Peyer's patch (tissue), 4 donors: ENCODE results near the gene ATP4A.
A peak's percentile ranks its signal among the peaks of the same experiment; 100 is the strongest.

Experiments
- POLR2A ChIP-seq, 2 donors: fragments of 450-650 bp; IDR thresholded peaks; one replicate each; pipeline ENCODE4 v1.5.1; 2017; ENCODE audit warnings: antibody characterized with exemption in 2 of 2, mild to moderate bottlenecking in 2 of 2, moderate library complexity in 2 of 2
- TF ChIP-seq, protein P1 (sequence below), 6 experiments: fragments of 450-650 bp in 4 of 6; fragments of 200-600 bp in 2 of 6; sonication (generic) in 1 of 6; IDR thresholded peaks; one replicate each; pipeline ENCODE4 v1.5.1; 2017 to 2019; ENCODE audit warnings: antibody characterized with exemption in 6 of 6, mild to moderate bottlenecking in 3 of 6, moderate library complexity in 1 of 6

DNA sequence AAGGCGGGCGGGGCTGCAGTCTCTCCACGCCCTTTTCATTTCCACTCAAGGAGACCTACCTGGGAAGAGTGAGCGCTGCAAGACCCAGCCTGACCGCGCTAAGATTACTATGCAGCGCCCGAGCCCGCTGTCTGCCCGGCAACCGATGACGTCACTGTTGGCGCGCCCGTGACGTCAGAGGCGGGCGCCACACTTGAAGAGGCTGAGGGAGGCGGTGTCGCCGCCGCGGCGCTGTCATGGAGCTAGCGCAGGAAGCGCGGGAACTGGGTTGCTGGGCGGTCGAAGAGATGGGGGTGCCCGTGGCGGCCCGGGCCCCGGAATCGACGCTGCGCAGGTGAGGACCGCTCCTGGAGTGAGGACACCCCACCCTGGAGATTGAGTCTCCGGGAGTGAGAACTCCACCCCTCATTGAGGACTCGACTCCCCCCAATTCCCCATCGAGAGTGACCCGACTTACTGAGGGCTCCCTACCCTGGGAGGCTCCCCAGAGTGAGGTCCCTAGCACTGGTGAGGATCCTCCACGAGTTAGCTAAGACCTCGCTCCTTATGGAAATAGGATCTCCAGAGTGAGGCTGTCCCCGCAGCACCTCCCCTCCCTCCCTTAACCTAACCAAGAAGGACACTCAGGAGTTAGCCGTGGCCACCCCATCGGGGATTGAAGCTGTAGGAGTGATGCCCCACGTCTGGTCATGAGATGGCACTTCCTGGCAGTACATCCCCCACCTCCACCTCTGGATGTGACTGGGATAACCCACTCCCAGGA lies 49.3 kb upstream of the ATP4A start, which contains the start of gene HAUS5:
- TF ChIP-seq, protein P1, sequence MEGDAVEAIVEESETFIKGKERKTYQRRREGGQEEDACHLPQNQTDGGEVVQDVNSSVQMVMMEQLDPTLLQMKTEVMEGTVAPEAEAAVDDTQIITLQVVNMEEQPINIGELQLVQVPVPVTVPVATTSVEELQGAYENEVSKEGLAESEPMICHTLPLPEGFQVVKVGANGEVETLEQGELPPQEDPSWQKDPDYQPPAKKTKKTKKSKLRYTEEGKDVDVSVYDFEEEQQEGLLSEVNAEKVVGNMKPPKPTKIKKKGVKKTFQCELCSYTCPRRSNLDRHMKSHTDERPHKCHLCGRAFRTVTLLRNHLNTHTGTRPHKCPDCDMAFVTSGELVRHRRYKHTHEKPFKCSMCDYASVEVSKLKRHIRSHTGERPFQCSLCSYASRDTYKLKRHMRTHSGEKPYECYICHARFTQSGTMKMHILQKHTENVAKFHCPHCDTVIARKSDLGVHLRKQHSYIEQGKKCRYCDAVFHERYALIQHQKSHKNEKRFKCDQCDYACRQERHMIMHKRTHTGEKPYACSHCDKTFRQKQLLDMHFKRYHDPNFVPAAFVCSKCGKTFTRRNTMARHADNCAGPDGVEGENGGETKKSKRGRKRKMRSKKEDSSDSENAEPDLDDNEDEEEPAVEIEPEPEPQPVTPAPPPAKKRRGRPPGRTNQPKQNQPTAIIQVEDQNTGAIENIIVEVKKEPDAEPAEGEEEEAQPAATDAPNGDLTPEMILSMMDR (IDR thresholded peaks at IDR 0.05), result peak in 3 of 6 experiments; percentile 21 to 41 (median 23)
- TF ChIP-seq POLR2A (IDR thresholded peaks at IDR 0.05), result peak in 1 of 2 donors; percentile 26
